Amniotic stem cell (primary cell): ENCODE results near the gene RASSF1.
A peak's percentile ranks its signal among the peaks of the same experiment; 100 is the strongest.

Experiments
- DNase-seq: peaks from one replicate; lab custom pipeline; 2025; lab: John Stamatoyannopoulos, UW

The RASSF1 gene

GRCh38 chr3:50342813-50343633 lies 2.4 kb upstream of the RASSF1 start:
- no peak for DNase-seq

DNA sequence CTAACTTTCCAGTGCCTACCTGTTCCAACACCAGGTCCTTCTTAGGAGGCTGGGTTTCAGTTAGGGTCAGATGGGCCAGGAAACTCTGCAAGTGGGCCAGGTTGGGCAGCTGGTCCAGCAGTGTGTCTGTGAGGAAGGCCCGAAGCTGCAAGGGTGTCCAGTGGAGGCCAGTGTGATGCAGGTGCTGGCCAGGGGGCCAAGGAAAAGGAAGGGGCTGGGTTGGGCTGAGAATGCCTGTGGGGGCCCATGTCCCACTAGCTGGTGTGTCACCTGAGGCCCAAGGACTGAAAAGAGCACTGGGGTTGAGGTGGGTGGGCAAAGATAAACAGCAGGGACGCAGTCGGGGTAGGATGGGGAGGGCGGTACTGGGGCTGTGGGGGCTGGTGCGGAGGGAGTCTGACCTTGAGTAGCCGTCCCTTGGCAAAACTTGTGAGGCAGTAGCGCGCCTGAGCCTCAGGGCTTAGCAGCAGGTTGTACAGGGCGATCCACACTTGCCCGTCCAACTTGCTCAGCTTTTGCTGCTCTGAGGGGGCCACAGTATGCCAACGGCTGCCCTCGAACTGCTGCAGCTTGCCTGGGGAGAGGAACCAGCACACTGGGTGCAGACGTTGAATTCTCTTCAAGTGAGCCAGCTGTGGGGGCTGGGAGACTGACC lies 1.5 kb upstream of the RASSF1 start:
- DNase-seq = no peak

- DNase-seq = no peak
These were observed 901 bp upstream of the RASSF1 start for GRCh38 chr3:50341537-50341936.

DNA sequence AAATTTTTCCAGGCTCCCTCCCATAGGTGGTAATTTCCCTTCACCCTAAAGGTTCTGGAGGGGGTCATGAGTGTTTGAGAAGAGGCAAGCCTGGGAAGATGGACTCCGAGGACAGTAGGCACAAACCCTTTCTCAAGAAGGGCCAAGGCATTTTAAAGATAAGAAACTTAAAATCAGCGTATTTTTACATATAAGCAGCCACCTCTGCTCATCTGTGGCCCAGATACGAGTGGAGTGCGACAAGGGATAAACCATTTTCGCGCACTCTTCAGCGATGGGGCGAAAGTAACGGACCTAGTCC lies 539 bp downstream of the RASSF1 start:
- no peak for DNase-seq

DNA sequence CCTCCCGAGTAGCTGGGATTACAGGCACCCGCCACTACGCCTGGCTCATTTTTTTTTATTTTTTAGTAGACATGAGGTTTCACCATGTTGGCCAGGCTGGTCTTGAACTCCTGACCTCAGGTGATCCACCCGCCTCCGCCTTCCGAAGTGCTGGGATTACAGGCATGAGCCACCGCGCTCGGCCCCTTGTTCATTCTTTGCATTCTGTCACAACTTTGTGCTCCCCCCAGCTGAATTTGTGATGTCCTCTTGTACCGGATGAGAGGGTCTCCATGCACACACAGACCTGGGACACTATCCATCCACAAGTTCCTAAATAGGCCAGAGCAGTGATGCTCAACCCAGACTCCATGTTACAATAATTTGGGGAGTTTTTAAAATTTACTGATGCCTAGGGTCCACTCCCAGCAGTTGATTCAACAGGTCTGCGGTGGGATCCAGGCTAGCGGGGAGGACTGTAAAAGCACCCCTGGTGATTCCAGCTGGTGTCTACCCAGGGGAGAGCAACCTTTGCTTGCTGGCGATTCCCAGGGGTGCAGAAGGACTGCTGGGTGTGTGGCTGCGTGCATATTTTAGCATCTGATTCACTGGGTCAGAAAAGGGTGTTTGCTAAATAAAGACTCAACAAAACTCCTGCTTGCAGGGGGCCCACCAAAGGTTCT lies 1.0 kb downstream of the RASSF1 start:
- no peak for DNase-seq

DNA sequence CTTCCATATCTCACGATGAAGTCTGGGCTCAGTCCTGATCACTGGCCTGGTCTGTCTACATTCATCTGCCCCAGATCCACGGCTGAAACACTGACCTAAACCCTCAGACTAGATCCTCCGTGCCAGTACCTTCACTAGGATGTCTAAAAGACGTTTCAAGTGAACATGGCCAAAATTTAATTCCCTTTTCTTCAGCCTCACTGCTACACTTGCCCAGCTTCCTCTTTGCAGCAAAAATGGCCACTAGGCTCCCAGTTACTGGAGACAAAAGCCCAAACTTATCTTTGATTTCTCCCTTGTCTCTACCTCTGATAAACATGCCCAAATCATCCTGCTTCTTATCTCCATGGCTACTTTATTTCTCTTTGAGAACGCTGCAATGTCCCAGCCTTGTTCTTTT lies 1.7 kb downstream of the RASSF1 start:
- no peak for DNase-seq

GRCh38 chr3:50337175-50337861 lies 3.3 kb downstream of the RASSF1 start:
- DNase-seq = peak; percentile 98

DNA sequence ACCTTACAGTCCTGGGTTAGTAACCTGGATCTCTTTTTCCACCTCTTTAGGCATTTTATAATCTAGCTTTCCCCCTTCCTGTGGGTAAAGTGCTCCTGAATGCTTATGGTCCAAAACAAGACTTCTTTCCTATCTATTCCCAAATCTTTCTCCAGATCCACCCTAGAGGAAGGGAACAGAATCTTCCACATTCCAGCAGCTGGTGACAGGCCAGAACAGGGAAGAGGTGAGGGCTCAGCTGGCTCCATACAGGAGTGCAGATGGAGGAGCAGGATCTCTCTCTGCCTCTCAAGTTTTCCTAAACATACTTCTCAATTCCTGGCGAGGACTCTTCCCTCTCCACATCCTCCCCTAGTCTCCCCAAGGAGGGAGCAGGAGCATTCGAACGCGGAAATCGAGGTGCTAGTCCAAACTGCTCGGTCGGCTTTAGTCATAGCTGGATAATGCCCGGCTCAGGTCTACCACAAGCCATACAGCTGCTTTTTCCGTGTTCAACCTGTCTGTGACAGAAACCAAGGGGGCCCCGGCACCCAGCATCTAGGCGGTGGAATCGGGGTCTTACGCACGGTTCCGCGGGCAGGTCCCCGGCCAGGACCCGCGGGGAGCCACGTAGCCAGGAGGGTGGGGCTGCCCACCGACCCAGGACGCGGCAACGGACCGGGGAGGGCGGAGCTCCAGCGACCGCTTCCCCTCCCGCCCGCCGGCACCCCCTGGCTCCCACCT lies 4.0 kb downstream of the RASSF1 start:
- DNase-seq = no peak

DNA sequence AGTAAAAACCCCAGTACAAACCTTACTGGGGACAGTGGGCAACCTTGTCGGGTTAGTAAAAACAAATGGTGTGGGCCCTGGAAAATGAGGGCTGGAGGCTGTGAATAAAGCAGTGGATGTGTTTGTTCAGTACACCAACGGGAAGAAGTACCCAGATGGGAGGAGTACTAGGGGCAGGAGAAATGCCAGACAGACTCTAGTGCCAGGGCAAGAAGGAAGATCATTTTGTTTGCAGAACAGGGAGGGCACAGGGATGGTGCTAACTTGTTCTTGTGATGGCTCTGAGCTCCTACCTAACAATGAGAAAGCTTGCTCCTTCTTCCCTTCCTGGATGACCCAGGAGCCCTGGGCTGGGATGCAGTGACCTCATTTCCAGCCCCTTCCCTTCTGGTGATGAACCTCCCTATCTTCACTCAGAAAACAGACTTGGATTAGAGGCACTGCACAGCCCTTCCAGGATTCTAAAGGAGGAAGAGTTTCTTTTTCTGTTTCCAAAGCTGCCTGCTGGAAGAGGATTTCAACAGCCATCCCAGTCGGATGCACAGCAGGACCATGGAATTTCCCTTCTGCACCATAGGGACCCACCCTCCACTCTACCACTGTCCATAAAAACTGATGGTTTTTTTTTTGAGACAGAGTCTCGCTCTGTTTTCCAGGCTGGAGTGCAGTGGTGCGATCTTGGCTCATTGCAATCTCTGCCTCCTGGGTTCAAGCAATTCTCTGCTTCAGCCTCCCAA lies 6.1 kb downstream of the RASSF1 start:
- DNase-seq = no peak

- no peak for DNase-seq
These were observed 6.8 kb downstream of the RASSF1 start for GRCh38 chr3:50333744-50334328.

GRCh38 chr3:50331364-50331907 lies 9.2 kb downstream of the RASSF1 start:
- no peak for DNase-seq

GRCh38 chr3:50330330-50330729 lies 10.3 kb downstream of the RASSF1 start:
- DNase-seq = no peak

DNA sequence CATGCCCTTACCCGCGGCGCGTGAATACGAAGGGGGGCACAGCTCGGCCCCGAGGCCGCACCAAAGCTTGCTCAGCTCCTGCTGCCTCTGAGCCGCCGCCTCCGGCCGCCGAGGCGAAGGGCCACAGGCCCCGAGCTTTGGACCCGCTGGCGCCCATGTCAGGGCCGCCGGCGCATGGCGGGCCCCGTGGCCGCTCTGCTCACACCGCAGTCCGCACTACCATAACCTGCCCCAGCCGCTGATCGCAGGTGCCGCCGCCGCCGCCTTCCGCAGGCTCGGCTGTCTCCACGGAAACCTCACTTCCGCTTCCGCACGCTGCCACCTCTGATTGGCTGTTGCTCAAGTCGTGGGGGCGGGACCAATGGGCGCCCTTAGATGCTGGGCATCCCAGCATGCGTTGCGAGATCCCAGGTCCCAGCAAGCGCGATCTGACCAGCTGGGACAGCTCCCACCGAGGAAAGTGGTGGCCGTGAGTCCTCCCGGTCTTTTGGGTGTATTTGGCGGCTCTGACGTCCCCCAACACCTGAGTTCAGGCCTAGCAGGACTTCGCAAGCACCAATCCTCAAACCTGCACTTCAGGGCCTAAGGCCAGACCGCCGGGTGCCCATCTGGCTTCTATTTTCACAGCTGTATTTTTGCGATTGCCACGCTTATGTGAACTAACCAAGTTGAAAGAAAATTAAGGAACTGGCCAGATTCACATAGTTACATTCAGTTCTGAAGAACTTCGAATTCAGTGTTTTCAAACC lies 12.5 kb downstream of the RASSF1 start, which contains the start of gene TUSC2:
TSS of gene TUSC2 (minus strand) at position 281 of the 749 bp plus-strand sequence. CDS start at position 157, 124 bp downstream.
- DNase-seq = peak; percentile 96

DNA sequence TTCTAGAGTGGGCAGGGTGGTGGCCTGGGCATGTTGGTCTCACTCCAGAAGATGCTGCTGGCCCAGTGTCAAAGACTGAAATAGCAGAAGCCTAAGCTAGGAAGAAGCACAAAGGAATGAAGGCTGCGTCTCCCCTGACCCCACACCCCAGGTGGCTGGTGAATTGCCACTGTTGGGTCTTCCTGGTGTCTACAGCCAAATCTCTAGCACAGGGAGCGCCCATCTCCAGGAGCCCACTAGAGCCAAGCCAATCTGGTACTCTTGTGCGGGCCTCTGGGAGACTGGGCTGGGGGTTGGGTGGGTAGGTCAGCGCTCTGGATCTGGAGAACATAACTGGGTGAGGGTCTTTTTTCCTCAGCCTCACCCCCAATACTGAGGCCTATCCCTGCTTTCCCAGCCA lies 13.5 kb downstream of the RASSF1 start:
- no peak for DNase-seq

GRCh38 chr3:50326182-50326541 lies 14.5 kb downstream of the RASSF1 start:
- DNase-seq = no peak

DNA sequence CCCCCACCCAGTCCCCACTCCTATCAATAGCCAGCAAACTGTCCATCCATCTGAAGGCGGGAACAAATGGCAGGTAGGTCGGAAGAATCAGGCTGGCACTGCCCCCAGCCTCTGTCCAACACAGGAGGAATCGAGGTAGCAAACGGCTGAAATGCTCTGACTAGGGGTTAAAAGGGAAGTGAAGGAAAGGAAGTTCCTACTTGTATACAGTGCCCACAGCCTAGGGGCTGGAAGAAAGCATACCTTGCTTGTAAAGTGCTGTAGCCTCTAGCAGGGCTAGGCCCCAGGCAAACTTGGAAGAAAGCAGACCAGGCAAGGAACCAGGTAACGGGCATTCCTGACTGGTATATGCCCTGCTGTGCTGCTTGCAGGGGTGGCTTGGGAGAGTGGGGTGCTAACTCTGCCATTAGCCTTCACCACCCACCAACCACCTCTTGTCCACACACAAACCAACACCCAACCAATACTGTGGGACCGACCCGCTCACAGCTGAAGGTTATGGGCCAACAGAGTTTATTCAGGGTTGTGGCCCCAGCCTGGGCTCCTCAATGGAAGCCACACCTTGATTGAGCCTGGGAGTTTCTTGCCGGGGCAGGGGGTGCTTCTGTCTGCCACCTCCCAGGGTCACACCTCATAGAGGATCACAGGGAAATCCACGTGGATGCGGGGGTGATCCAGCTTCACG lies 15.0 kb downstream of the RASSF1 start:
- no peak for DNase-seq

DNA sequence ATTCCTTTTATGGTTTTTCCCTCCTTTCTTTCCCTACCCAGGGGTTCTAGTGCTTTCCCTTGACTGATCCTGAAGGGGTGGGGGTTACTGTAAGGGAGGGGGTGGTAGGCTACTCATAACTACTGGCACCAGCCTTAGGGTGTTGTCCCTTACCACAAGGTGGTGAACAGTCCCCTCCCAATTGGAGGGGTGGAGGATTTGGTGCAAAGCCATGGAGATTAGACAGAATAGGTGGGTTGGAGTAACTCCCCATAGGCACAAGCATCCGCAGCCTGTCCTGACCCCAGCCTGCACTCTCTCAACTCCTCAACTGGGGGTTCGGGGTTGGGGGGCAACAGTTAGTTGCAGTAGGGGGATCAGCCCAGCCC lies 15.5 kb downstream of the RASSF1 start:
- DNase-seq = no peak

DNA sequence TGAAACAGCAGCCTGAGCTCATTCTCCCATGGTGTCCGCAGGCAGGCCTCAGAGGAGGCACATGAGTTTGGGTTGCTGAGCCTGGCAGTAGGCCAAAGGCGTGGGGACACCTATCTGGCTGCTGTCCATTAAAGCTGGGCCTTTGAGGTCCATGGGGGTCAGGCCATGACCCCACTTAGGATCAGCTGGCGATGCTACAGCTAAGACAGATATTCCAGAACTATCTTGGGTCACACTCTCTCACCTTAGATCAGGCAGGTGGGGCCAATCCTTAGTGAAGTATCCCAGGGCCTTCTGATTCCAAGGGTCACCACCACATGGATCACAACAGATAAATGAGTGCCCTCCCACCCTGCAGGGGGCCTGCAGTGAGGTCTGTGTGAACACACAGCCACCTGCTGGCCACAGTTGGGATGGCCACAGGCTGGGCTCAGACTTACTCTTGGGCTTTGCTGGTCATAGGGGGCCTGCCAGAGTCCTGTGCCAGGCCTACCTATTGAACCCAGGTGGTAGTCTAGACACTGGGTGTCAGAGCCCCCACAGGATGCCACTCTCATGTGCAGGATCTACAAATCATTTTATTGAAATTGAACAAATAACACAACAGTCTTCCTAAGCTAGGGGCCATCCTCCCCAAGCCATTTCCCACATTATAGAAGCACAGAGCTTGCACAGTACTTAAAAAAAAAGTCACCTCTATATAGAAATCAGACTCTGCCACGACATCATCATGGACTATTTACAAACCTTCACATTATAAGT lies 16.1 kb downstream of the RASSF1 start:
- peak; percentile 37 for DNase-seq
